ENCODE data around the gene WBP11. TPM values are rescaled to one million over a fixed set of nuclear protein-coding genes. Genes with fewer than 3 reads are reported as not detected.

Gene WBP11
- polyA plus RNA-seq, 1 donor (not counting 4 experiments of a cell fraction or from before 2014, with no cell fraction given): 13.1 TPM

GRCh38 chr12:14810953-14811483, 7.7 kb upstream of the WBP11 start:
- no peaks in the 10 kb centered on the region for H3K9me1 ChIP-seq (ENCODE audit: control insufficient read depth, extremely low read depth, insufficient read depth, low read length)
- dilution Hi-C loops (cut with MboI; ENCODE audit: extremely low pct_ligation_motif_present, low sequenced_read_pairs): no loop called here
- TF ChIP-seq CTCF (optimal IDR thresholded peaks at IDR 0.05 in 1 of 3, IDR thresholded peaks at IDR 0.05 in 1 of 3, conservative IDR thresholded peaks at IDR 0.05 in 1 of 3; ENCODE audit: extremely low read depth in 1 of 3, insufficient read depth in 2 of 3, low read length in 3 of 3) (peak; percentile 53 to 74 (median 66)), EZH2 (IDR thresholded peaks at IDR 0.05; ENCODE audit: low read length) (no peak)
- H4K20me1 ChIP-seq (ENCODE audit: control insufficient read depth, extremely low read depth, insufficient read depth, low read length): no peaks in the 10 kb centered on the region
- H3K9ac ChIP-seq (ENCODE audit: control insufficient read depth, extremely low read depth, insufficient read depth, low read length): no peak overlapping the region
- no peaks in the 10 kb centered on the region for H3K79me2 ChIP-seq (ENCODE audit: control insufficient read depth, insufficient read depth, low read length)
- FAIRE-seq (peak; percentile 61), DNase-seq (ENCODE audit: low read depth, low spot score) (no peak)
- no peaks in the 10 kb centered on the region for H3K27me3 ChIP-seq (ENCODE audit: control insufficient read depth, extremely low read depth, insufficient read depth, low read length)
- H3K4me1 ChIP-seq (ENCODE audit: control insufficient read depth, extremely low read depth, insufficient read depth, low read length): no peaks in the 10 kb centered on the region
- H3K36me3 ChIP-seq (ENCODE audit: control insufficient read depth in 2 of 2, extremely low read depth in 1 of 2, insufficient read depth in 2 of 2, low read length in 2 of 2): no peaks in the 10 kb centered on the region
- H2AFZ ChIP-seq (ENCODE audit: control insufficient read depth, low read length): no peak overlapping the region
- no peaks in the 10 kb centered on the region for H3K9me3 ChIP-seq (ENCODE audit: control insufficient read depth, low read depth, low read length)
- no peak overlapping the region for H3K4me3 ChIP-seq (ENCODE audit: control insufficient read depth in 2 of 3, extremely low read depth in 1 of 3, insufficient read depth in 2 of 3, low read depth in 1 of 3, low read length in 3 of 3)
- H3K27ac ChIP-seq (ENCODE audit: control insufficient read depth, insufficient read depth, low read length): no peak overlapping the region
- H3K4me2 ChIP-seq (ENCODE audit: control insufficient read depth, extremely low read depth, insufficient read depth, low read depth, low read length): no peak overlapping the region

- H3K27ac ChIP-seq (ENCODE audit: control insufficient read depth, insufficient read depth, low read length): no peak overlapping the region
- no peaks in the 10 kb centered on the region for H3K9me3 ChIP-seq (ENCODE audit: control insufficient read depth, low read depth, low read length)
- DNase-seq (ENCODE audit: low read depth, low spot score) (no peak), FAIRE-seq (no peak)
- H3K4me3 ChIP-seq (ENCODE audit: control insufficient read depth in 2 of 3, extremely low read depth in 1 of 3, insufficient read depth in 2 of 3, low read depth in 1 of 3, low read length in 3 of 3): no peak overlapping the region
- no peaks in the 10 kb centered on the region for H3K27me3 ChIP-seq (ENCODE audit: control insufficient read depth, extremely low read depth, insufficient read depth, low read length)
- no peaks in the 10 kb centered on the region for H3K9me1 ChIP-seq (ENCODE audit: control insufficient read depth, extremely low read depth, insufficient read depth, low read length)
- H3K4me2 ChIP-seq (ENCODE audit: control insufficient read depth, extremely low read depth, insufficient read depth, low read depth, low read length): no peak overlapping the region
- H2AFZ ChIP-seq (ENCODE audit: control insufficient read depth, low read length): no peak overlapping the region
- no peaks in the 10 kb centered on the region for H4K20me1 ChIP-seq (ENCODE audit: control insufficient read depth, extremely low read depth, insufficient read depth, low read length)
- no peaks in the 10 kb centered on the region for H3K4me1 ChIP-seq (ENCODE audit: control insufficient read depth, extremely low read depth, insufficient read depth, low read length)
- no peak overlapping the region for H3K9ac ChIP-seq (ENCODE audit: control insufficient read depth, extremely low read depth, insufficient read depth, low read length)
- no peak for TF ChIP-seq CTCF (optimal IDR thresholded peaks at IDR 0.05 in 1 of 3, IDR thresholded peaks at IDR 0.05 in 1 of 3, conservative IDR thresholded peaks at IDR 0.05 in 1 of 3; ENCODE audit: extremely low read depth in 1 of 3, insufficient read depth in 2 of 3, low read length in 3 of 3)
- no peak for TF ChIP-seq EZH2 (IDR thresholded peaks at IDR 0.05; ENCODE audit: low read length)
- H3K79me2 ChIP-seq (ENCODE audit: control insufficient read depth, insufficient read depth, low read length): no peaks in the 10 kb centered on the region
- no peaks in the 10 kb centered on the region for H3K36me3 ChIP-seq (ENCODE audit: control insufficient read depth in 2 of 2, extremely low read depth in 1 of 2, insufficient read depth in 2 of 2, low read length in 2 of 2)
- dilution Hi-C loops (cut with MboI; ENCODE audit: extremely low pct_ligation_motif_present, low sequenced_read_pairs): no loop called here
Measured at GRCh38 chr12:14810167-14810952, 7.1 kb upstream of the WBP11 start.

Measured in keratinocyte (primary cell).